ENCODE measurements around the gene TSPAN9. TPM values are rescaled to one million over a fixed set of nuclear protein-coding genes. Genes with fewer than 3 reads are reported as not detected.
A peak's percentile ranks its signal among the peaks of the same experiment; 100 is the strongest.

The TSPAN9 gene
- total RNA-seq, 1 experiment from 2014 or later, result 7.7 TPM

DNA sequence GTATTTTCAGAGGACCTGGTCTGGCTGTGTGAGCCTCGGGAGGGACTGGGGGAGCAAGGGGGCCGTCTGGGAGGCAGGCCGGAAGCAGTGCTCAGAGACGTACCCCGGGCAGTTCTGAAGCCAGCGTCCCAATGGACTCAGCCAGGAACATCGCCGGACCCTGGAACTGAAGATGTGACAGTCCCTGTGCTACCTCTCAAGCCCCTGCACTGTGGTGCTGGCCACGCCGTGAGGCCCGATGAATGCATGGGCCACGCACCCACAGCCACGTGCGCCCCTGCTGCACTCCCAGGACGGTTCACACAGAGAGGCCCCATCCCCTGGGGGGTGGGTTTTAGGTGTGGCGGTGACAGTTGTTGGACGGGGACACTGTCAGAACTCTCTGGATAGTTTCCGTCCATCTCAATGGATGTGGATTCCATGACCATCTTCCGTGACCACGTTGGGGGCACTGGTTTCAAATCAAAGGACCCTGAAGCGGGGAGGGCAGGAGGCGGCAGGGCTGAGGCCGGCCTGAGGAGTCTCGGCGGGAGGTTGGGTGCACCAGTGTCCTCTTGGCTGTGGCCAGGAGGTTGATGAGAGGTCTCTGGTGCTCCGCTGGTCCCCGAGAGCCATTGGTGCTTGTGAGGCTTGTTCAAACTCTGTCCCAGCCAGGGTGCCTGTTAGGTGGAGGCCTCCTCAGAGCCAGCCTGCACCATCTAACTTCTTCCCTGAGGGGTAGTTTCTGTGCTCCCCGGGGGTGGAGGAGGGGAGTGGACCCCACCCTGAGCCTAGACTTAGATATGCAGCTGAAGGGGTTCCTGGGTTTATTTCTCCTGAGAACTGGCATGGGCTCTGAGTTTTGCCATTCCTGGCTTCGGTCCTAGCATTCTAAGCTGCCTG lies 36.3 kb upstream of the TSPAN9 start:
- H3K36me3 ChIP-seq (ENCODE audit: control insufficient read depth, insufficient read depth, low read length), result no peaks in the 10 kb centered on the region
- H3K27ac ChIP-seq (ENCODE audit: low read length), result no peak overlapping the region
- H3K4me3 ChIP-seq (ENCODE audit: low read depth in 2 of 2, low read length in 2 of 2), result no peak overlapping the region
- no TSS peak for BruUV-seq (replicated peaks)
- H3K9me3 ChIP-seq (ENCODE audit: control insufficient read depth, insufficient read depth, low read depth, low read length), result no peaks in the 10 kb centered on the region
- intact Hi-C loops (cut with micrococcal nuclease; ENCODE audit: unreplicated experiment), result no loop called here
- no peaks in the 10 kb centered on the region for H3K4me1 ChIP-seq (ENCODE audit: control insufficient read depth, insufficient read depth, low read length)
- DNase-seq (ENCODE audit: low read depth, low spot score), result no peak
- TF ChIP-seq, protein P1, sequence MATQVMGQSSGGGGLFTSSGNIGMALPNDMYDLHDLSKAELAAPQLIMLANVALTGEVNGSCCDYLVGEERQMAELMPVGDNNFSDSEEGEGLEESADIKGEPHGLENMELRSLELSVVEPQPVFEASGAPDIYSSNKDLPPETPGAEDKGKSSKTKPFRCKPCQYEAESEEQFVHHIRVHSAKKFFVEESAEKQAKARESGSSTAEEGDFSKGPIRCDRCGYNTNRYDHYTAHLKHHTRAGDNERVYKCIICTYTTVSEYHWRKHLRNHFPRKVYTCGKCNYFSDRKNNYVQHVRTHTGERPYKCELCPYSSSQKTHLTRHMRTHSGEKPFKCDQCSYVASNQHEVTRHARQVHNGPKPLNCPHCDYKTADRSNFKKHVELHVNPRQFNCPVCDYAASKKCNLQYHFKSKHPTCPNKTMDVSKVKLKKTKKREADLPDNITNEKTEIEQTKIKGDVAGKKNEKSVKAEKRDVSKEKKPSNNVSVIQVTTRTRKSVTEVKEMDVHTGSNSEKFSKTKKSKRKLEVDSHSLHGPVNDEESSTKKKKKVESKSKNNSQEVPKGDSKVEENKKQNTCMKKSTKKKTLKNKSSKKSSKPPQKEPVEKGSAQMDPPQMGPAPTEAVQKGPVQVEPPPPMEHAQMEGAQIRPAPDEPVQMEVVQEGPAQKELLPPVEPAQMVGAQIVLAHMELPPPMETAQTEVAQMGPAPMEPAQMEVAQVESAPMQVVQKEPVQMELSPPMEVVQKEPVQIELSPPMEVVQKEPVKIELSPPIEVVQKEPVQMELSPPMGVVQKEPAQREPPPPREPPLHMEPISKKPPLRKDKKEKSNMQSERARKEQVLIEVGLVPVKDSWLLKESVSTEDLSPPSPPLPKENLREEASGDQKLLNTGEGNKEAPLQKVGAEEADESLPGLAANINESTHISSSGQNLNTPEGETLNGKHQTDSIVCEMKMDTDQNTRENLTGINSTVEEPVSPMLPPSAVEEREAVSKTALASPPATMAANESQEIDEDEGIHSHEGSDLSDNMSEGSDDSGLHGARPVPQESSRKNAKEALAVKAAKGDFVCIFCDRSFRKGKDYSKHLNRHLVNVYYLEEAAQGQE (IDR thresholded peaks at IDR 0.05; ENCODE audit: insufficient read depth in 1 of 2, low read depth in 2 of 2, low read length in 1 of 2), result no peak
- TF ChIP-seq, protein P2, sequence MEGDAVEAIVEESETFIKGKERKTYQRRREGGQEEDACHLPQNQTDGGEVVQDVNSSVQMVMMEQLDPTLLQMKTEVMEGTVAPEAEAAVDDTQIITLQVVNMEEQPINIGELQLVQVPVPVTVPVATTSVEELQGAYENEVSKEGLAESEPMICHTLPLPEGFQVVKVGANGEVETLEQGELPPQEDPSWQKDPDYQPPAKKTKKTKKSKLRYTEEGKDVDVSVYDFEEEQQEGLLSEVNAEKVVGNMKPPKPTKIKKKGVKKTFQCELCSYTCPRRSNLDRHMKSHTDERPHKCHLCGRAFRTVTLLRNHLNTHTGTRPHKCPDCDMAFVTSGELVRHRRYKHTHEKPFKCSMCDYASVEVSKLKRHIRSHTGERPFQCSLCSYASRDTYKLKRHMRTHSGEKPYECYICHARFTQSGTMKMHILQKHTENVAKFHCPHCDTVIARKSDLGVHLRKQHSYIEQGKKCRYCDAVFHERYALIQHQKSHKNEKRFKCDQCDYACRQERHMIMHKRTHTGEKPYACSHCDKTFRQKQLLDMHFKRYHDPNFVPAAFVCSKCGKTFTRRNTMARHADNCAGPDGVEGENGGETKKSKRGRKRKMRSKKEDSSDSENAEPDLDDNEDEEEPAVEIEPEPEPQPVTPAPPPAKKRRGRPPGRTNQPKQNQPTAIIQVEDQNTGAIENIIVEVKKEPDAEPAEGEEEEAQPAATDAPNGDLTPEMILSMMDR (IDR thresholded peaks at IDR 0.05), result no peak
- TF ChIP-seq TCF7L2 (IDR thresholded peaks at IDR 0.05; ENCODE audit: low read depth, low read length), result no peak
- POLR2A ChIA-PET, result no interaction called here
- in situ Hi-C loops (cut with HindIII; ENCODE audit: low pct_unique_long_range_greater_than_20kb, low sequenced_read_pairs), result no loop called here
- peak; percentile 30; the same call in 1 of the 2 replicates for ATAC-seq
- CTCF ChIA-PET, result interaction anchor here (0.5 to 0.9 kb wide), 7 partner anchors 15 to 325 kb away, joined by 3 to 5 read pairs (median 4); no protein-coding TSS in a partner anchor
- no peaks in the 10 kb centered on the region for H3K27me3 ChIP-seq (ENCODE audit: control insufficient read depth, insufficient read depth, low read length)

DNA sequence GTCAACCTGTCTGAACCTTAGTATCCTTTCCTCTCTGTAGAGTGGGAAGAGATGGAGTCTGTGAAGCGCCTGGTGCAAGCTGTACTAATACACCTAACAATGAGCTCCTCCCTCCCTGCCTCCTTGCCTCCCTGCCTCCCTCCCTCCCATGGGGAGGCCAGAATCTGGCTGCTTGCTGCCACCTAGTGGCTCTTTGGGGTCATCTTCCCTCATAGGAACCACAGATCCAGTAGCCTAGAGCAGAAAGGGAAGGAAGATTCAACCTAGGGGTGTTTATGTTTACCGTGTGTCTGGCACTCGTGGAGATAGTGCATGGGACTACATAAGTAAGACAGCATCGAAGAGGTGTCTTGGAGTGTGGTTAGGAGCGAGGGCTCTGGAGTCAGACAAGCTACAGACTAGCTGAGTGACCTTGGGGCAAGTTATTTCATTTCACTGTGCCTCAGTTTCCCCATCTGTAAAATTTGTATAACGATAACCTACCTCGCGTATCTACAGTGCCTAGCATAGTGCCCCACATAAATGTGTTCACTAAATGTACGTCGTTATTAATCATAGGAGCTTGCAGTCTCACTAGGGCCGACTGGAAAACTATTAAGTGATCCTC lies 35.5 kb upstream of the TSPAN9 start:
- no peaks in the 10 kb centered on the region for H3K9me3 ChIP-seq (ENCODE audit: control insufficient read depth, insufficient read depth, low read depth, low read length)
- H3K27me3 ChIP-seq (ENCODE audit: control insufficient read depth, insufficient read depth, low read length), result no peaks in the 10 kb centered on the region
- ChIA-PET CTCF (interaction anchor here (0.5 to 0.9 kb wide), 8 partner anchors 16 to 326 kb away, joined by 3 to 5 read pairs (median 4); no protein-coding TSS in a partner anchor), POLR2A (no interaction called here)
- ATAC-seq, result peak; percentile 90
- in situ Hi-C loops (cut with HindIII; ENCODE audit: low pct_unique_long_range_greater_than_20kb, low sequenced_read_pairs) (no loop called here), intact Hi-C loops (cut with micrococcal nuclease; ENCODE audit: unreplicated experiment) (no loop called here)
- H3K4me1 ChIP-seq (ENCODE audit: control insufficient read depth, insufficient read depth, low read length), result no peaks in the 10 kb centered on the region
- H3K27ac ChIP-seq (ENCODE audit: low read length), result no peak overlapping the region
- H3K4me3 ChIP-seq (ENCODE audit: low read depth in 2 of 2, low read length in 2 of 2), result no peak overlapping the region
- DNase-seq (ENCODE audit: low read depth, low spot score), result peak; percentile 32
- TF ChIP-seq, protein P2 (IDR thresholded peaks at IDR 0.05), result peak; percentile 78
- no peak for TF ChIP-seq SIN3A (IDR thresholded peaks at IDR 0.05; ENCODE audit: borderline replicate concordance, insufficient read depth, low read depth, low read length)
- no peaks in the 10 kb centered on the region for H3K36me3 ChIP-seq (ENCODE audit: control insufficient read depth, insufficient read depth, low read length)
- no TSS peak for BruUV-seq (replicated peaks)
